RCC 7860 (cell line): ENCODE measurements around the gene NPM1.
A peak's percentile ranks its signal among the peaks of the same experiment; 100 is the strongest.

Experiments used
- DNase-seq: peaks from one replicate; pipeline ENCODE4 v3.0.0-alpha.2; 2015; ENCODE audit warnings: low spot score
- FAIRE-seq: peaks from 2 replicates; lab custom pipeline; 2012; peaks lifted over from hg19 to GRCh38; lab: Jason Lieb, UNC

NPM1 gene

GRCh38 chr5:171426680-171427079 lies 39.0 kb downstream of the NPM1 start:
- no peak for FAIRE-seq

GRCh38 chr5:171427318-171428167 lies 39.9 kb downstream of the NPM1 start:
- FAIRE-seq, result no peak
- no peak for DNase-seq

More at GRCh38 chr5:171426680-171427079, 39.0 kb downstream of the NPM1 start:
- no peak for DNase-seq

DNA sequence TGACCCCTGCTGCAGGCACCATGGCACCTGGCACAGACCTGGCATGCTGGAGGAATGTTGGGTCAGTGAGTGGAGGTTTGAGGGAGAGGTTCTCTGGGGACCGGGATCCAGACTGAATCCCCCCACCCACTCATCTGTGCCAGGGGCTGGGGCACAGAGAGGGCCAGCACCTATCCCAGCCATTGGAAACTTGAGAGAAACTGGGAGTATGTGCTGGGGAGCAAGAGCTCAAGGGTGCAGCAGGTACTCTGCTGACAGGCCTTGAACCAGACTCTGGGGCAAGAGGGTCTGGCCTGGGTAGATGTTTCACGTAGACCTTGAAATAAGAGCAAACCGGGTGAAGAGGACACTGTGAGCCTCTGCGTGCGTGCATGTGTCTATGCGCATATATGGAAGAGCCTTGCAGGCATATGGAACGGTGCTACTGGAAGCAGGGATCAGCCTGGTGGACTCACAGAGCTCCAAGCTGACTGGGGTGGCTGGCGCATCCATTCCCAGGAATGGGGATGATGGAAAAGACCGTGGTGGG lies 40.6 kb downstream of the NPM1 start:
- FAIRE-seq, result no peak

DNA sequence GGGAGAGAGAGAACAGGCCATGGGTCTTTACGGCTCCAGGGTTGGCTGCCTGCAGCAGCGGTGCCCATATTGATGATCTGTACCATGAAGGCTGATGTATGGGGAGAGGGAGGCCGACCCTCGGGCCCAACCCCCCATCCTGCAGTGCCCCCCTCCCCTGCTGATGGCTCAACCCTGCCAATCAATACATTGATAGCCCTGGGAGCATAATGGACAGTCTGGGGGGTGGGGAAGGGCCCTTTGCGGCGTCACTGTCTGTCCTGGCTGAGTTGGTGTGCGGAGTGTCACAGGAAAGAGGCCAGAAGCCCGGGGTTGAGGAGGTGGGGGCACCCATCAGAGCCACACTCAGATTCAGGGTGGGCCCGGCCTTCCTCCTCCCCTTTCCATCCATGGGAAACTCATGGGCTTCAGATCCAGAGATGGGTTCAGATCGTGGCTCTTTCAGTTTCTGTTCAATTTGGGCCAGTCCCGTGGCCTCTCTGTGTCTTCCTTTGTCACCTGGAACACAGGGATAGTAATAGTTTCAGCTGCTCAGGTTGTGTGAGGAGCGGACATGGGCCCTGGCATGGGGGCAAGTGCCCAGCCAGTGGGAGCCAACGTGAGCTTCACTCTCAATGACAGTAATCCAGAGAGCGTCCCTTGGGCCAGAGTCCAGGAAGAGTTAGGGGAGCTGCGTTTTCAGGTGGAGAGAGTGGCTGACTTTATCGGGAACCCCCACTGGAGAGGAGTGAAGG lies 41.3 kb downstream of the NPM1 start:
- FAIRE-seq (no peak), DNase-seq (no peak)

More for the DNA sequence above, 40.6 kb downstream of the NPM1 start:
- DNase-seq, result no peak

- DNase-seq, result no peak
- no peak for FAIRE-seq
Measured at GRCh38 chr5:171429543-171429910, 41.9 kb downstream of the NPM1 start.

GRCh38 chr5:171431251-171431777 lies 43.7 kb downstream of the NPM1 start:
- DNase-seq, result no peak
- FAIRE-seq, result no peak

- no peak for DNase-seq
- no peak for FAIRE-seq
Measured at GRCh38 chr5:171432076-171432475, 44.4 kb downstream of the NPM1 start.

DNA sequence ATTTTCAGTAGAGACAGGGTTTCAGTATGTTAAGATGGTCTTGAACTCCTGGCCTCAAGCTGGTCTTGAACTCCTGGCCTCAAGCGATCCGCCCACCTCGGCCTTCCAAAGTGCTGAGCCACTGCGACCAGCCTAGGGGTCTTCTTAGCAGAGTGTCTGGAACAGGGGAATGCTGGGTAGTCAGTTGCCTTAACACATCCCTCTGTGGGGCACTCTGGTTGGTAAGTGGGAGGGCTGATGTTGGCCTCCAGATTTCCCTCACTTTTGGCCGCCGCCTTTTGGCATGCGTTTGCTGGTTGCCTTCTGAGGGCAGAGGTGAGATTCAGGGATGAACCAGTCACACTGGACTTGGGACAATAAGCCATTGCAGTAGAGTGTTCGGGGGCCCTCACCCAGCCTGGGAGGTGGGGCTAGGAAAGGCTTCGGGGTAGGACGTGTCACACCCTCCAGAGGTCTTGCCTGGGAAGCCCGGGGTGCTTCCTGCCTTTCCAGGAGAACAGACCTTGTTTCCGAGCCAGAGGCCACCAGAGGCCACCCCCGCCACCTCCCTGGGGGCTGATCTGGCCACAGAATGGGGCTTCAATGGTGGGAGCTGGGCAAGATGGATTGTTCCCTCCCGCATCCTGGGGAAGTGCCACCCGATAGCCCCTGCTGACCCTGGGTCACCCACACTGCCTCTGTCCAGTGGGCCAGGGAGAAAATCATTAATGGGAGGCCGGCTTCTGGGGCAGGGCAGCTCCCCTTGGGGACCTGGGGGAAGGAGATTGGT lies 45.1 kb downstream of the NPM1 start:
- FAIRE-seq (no peak), DNase-seq (no peak)

DNA sequence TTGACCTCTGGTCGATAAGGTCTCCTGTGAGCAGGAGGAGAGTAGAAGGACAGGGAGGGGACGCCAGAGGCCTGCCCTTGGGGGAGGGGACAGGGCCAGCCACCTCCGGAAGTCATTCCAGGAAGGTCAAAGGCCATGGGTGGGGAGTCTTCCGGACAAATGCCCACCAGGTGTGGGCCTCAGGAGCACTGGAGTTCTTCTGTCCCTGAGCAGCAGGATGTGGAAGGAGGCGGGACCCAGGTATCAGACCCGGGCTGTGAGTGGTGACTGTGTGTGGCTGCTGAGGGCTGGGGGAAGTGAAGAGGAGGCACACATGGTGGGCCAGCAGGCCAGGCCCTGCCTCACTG lies 45.7 kb downstream of the NPM1 start:
- DNase-seq (no peak), FAIRE-seq (no peak)

DNA sequence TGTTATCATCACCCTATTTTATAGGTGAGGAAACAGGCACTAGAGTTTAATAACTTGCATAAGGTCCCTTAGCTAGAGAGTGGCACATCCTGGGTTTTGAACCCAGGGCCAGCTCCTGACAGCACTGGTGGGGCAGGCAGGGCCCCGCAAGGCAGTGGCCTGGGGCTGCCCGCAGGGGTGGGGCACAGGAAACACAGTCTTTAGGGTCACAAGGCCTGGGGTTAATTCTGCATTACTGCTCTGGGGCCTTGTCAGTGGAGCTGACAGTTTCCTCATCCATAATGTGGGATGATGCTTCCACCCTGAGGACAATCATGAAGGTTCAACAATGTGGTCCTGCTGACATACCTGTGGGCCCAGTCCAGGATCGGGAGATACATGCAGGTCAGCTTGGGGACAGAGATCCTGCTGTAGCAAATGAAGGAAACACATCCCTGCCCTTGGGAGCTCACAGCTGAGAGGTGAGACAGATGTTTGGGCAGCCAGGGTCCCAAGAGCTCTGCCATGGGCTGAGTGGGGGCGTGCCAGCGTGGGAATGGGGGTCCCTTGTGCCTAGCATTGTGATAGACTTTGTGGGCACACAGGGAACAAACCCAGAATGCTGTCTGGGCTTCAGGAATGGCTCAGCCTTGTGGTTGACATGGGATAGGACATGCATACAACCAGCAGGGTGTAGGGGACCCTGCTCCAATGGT lies 46.5 kb downstream of the NPM1 start:
- DNase-seq, result no peak
- FAIRE-seq, result no peak

- DNase-seq, result no peak
- no peak for FAIRE-seq
Measured at GRCh38 chr5:171434874-171435273, 47.2 kb downstream of the NPM1 start.

DNA sequence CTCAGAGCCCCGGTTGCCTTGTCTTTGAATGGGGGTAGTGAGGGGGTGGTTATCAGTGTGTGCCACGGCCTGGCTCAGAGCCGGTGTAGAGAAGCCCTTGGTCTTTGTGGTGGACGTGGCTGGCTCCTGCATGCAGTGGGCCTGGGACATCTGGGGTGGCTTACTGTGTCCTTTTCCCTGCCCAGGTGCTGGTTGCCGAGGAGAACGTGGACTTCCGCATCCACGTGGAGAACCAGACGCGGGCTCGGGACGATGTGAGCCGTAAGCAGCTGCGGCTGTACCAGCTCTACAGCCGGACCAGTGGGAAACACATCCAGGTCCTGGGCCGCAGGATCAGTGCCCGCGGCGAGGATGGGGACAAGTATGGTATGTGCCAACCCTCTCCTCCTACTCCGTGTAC lies 48.3 kb downstream of the NPM1 start:
- DNase-seq (no peak), FAIRE-seq (no peak)

- FAIRE-seq (no peak), DNase-seq (no peak)
Measured at GRCh38 chr5:171436804-171437285, 49.2 kb downstream of the NPM1 start.

- DNase-seq (no peak), FAIRE-seq (no peak)
Measured at GRCh38 chr5:171437286-171437821, 49.7 kb downstream of the NPM1 start.

DNA sequence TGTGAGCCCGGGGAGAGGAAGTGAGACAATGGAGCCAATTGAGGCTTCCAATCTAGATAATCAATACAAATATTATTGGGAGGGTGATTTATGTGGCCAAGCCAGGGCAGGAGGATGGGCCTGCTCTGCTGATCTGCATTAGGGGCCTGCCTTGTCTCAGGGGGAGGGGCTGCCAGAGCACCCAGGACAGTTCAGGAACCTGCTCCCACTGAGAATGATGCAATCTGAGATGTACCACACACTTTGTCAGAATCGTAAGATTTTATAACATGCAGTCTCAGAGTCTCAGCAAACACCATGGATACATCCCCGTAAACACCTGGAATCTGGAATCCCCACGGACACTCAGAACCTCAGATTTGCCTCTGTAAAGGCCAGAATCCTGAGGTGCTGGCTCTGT lies 51.1 kb downstream of the NPM1 start:
- FAIRE-seq (no peak), DNase-seq (no peak)

- DNase-seq (no peak), FAIRE-seq (no peak)
Measured at GRCh38 chr5:171441246-171441791, 53.7 kb downstream of the NPM1 start.

- no peak for FAIRE-seq
- no peak for DNase-seq
Measured at GRCh38 chr5:171442287-171443042, 54.8 kb downstream of the NPM1 start.

DNA sequence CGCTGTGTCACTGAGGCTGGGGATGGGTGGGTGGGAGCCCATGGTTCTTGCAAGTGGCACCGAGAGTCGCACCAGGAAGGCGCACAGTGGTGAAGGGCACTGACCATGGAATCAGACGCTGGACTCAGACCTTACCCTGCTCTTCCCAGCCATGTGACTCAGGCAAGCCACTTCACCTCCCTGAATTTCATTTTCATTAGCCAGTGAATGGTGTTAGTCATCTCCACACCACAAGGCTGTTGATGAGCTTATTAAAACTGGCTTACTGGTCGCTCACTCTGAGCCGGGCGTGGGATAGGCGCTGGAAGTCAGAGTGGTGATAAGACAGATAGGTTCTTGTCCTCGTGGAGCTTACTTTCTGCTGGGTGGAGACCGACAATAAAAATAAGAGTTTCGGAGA lies 56.9 kb downstream of the NPM1 start:
- DNase-seq, result peak; percentile 42
- no peak for FAIRE-seq
